ENCODE data around the gene PDS5A. TPM values are rescaled to one million over a fixed set of nuclear protein-coding genes. Genes with fewer than 3 reads are reported as not detected.

PDS5A gene
- total RNA-seq, 1 donor from 2014 or later, result 132 TPM

DNA sequence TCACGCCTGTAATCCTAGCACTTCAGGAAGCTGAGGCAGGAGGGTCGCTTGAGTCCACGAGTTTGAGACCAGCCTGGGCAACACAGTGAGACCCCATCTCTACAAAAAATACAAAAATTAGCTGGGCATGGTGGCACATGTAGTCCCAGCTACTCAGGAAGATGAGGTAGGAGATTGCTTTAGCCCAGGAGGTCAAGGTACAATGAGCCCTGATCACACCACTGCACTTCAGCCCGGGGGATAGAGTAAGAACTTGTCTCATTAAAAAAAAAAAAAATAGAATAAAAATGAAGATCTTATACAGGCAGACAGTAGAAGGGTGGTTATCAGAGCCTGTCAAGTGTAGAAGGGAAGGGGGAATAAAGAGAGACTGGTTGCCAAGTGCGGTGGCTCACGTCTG lies 116.9 kb downstream of the PDS5A start:
- Histone ChIP-seq H3K4me1 (no peaks in the 10 kb centered on the region), H3K9me3 (ENCODE audit: low read depth) (no peaks in the 10 kb centered on the region), H3K4me2 (no peak overlapping the region), H3K27ac (no peak overlapping the region), H3F3A (ENCODE audit: low read depth) (peaks cover 8% of the 10 kb centered on the region), H3K79me2 (ENCODE audit: low read depth) (peaks cover 4% of the 10 kb centered on the region), H3K9ac (no peak overlapping the region), H4K20me1 (ENCODE audit: low read depth) (no peaks in the 10 kb centered on the region), H3K36me3 (peaks cover 18% of the 10 kb centered on the region), H3K27me3 (no peaks in the 10 kb centered on the region), H3K4me3 (no peak overlapping the region), H2AFZ (replicated peaks) (no peak overlapping the region)
- no peak for TF ChIP-seq EZH2phosphoT487 (IDR thresholded peaks at IDR 0.05)
- TF ChIP-seq, protein P1, sequence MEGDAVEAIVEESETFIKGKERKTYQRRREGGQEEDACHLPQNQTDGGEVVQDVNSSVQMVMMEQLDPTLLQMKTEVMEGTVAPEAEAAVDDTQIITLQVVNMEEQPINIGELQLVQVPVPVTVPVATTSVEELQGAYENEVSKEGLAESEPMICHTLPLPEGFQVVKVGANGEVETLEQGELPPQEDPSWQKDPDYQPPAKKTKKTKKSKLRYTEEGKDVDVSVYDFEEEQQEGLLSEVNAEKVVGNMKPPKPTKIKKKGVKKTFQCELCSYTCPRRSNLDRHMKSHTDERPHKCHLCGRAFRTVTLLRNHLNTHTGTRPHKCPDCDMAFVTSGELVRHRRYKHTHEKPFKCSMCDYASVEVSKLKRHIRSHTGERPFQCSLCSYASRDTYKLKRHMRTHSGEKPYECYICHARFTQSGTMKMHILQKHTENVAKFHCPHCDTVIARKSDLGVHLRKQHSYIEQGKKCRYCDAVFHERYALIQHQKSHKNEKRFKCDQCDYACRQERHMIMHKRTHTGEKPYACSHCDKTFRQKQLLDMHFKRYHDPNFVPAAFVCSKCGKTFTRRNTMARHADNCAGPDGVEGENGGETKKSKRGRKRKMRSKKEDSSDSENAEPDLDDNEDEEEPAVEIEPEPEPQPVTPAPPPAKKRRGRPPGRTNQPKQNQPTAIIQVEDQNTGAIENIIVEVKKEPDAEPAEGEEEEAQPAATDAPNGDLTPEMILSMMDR (IDR thresholded peaks at IDR 0.05), result no peak
- no peak for TF ChIP-seq EZH2 (IDR thresholded peaks at IDR 0.05)
- H3K27ac Mint-ChIP-seq, result no peak overlapping the region
- no peak overlapping the region for H3K4me3 Mint-ChIP-seq
- no peak for DNase-seq (ENCODE audit: low spot score)
- H3K36me3 Mint-ChIP-seq, result peaks cover 42% of the 10 kb centered on the region
- H3K9me3 Mint-ChIP-seq, result peaks cover 10% of the 10 kb centered on the region
- no peaks in the 10 kb centered on the region for H3K4me1 Mint-ChIP-seq
- peaks cover 2% of the 10 kb centered on the region for H3K27me3 Mint-ChIP-seq (ENCODE audit: insufficient read depth, low read depth)

DNA sequence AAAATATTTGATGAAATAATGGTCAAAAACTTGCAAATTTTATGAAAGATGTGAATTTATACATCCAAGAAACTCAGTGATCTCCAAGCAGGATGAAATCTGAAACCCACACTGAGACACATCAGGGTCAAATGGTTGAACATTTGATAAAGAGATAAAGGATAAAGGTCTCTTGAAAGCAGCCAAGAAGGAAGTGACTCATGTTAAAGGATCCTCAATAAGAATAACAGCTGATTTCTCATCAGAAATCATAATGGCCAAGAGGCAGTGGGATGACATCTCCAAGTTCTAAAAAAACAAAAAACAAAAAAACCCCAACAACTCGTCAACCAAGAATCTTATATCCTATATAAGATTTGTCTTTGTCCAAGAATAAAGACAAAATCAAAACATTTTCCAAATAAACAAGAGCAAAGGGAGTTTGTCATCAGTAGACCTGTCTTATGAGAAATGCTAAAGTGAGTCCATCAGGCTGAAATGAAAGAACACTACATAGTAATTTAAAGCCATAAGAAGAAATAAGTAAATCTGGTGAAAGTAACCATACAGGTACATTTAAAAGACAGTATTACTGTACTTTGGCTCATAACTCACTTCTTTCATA lies 121.7 kb downstream of the PDS5A start:
- Histone ChIP-seq H3K4me2 (no peak overlapping the region), H2AFZ (replicated peaks) (no peak overlapping the region), H3K9me3 (ENCODE audit: low read depth) (no peaks in the 10 kb centered on the region), H3K4me1 (no peaks in the 10 kb centered on the region), H3K27ac (no peak overlapping the region), H3K9ac (no peak overlapping the region), H3K36me3 (peaks cover 11% of the 10 kb centered on the region), H3K4me3 (no peak overlapping the region), H3F3A (ENCODE audit: low read depth) (no peaks in the 10 kb centered on the region), H3K79me2 (ENCODE audit: low read depth) (peaks cover 7% of the 10 kb centered on the region), H4K20me1 (ENCODE audit: low read depth) (no peaks in the 10 kb centered on the region), H3K27me3 (no peaks in the 10 kb centered on the region)
- H3K9me3 Mint-ChIP-seq, result peaks cover 12% of the 10 kb centered on the region
- H3K36me3 Mint-ChIP-seq, result peaks cover 56% of the 10 kb centered on the region
- H3K27me3 Mint-ChIP-seq (ENCODE audit: insufficient read depth, low read depth), result peaks cover 2% of the 10 kb centered on the region
- H3K4me1 Mint-ChIP-seq, result no peaks in the 10 kb centered on the region
- TF ChIP-seq EZH2 (IDR thresholded peaks at IDR 0.05), result no peak
- TF ChIP-seq, protein P1 (IDR thresholded peaks at IDR 0.05), result no peak
- TF ChIP-seq EZH2phosphoT487 (IDR thresholded peaks at IDR 0.05), result no peak
- H3K4me3 Mint-ChIP-seq, result no peak overlapping the region
- H3K27ac Mint-ChIP-seq, result no peak overlapping the region
- DNase-seq (ENCODE audit: low spot score), result no peak

DNA sequence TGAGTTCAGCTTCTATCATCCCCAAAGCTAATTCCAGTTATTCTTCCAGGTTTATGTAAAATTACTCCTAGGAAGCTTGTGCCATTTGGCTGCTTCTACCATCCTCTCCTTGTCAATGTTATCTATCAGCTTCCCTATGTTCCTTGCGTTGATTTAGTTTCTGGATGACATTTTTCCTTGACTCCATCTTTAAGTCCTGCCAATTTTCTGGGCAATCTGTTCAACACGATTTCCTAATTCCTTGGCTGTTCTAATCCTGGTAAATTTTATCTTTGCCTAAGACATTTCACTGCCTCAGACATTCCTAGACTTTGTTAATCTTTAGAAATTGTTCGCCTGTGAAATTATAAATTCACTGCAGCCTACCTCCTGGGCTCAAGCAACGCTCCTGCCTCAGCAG lies 125.1 kb downstream of the PDS5A start:
- Histone ChIP-seq H3K27ac (no peak overlapping the region), H3K4me3 (no peak overlapping the region), H3K4me2 (no peak overlapping the region), H3K9ac (no peak overlapping the region), H3K4me1 (no peaks in the 10 kb centered on the region), H3K79me2 (ENCODE audit: low read depth) (peaks cover 3% of the 10 kb centered on the region), H3F3A (ENCODE audit: low read depth) (no peaks in the 10 kb centered on the region), H4K20me1 (ENCODE audit: low read depth) (no peaks in the 10 kb centered on the region), H3K36me3 (peaks cover 21% of the 10 kb centered on the region), H2AFZ (replicated peaks) (no peak overlapping the region), H3K27me3 (no peaks in the 10 kb centered on the region), H3K9me3 (ENCODE audit: low read depth) (no peaks in the 10 kb centered on the region)
- no peak for DNase-seq (ENCODE audit: low spot score)
- no peak for TF ChIP-seq EZH2phosphoT487 (IDR thresholded peaks at IDR 0.05)
- TF ChIP-seq, protein P1 (IDR thresholded peaks at IDR 0.05), result no peak
- TF ChIP-seq EZH2 (IDR thresholded peaks at IDR 0.05), result no peak
- peaks cover 12% of the 10 kb centered on the region for H3K9me3 Mint-ChIP-seq
- no peak overlapping the region for H3K4me3 Mint-ChIP-seq
- H3K27ac Mint-ChIP-seq, result no peak overlapping the region
- peaks cover 38% of the 10 kb centered on the region for H3K36me3 Mint-ChIP-seq
- H3K4me1 Mint-ChIP-seq, result no peaks in the 10 kb centered on the region
- H3K27me3 Mint-ChIP-seq (ENCODE audit: insufficient read depth, low read depth), result no peaks in the 10 kb centered on the region

All from neural progenitor cell (in vitro differentiated cells).